ES-I3 (cell line): ENCODE data around the gene CTXND2.

Source experiments
- H3K36me3 ChIP-seq: 2 replicates; pipeline ENCODE4 v1.6.1; 2013; ENCODE audit warnings: mild to moderate bottlenecking, low read length, control low read depth, moderate library complexity; ENCODE audit not compliant: insufficient read depth
- H3K4me1 ChIP-seq: 2 replicates; pipeline ENCODE4 v1.6.1; 2013; ENCODE audit warnings: mild to moderate bottlenecking, control low read depth, low read length; ENCODE audit not compliant: insufficient read depth
- H3K9ac ChIP-seq: 2 replicates; pipeline ENCODE4 v1.6.1; 2013; ENCODE audit warnings: low read depth, mild to moderate bottlenecking, low read length, moderate library complexity
- H3K9me3 ChIP-seq: 2 replicates; pipeline ENCODE4 v1.6.1; 2013; ENCODE audit warnings: mild to moderate bottlenecking, low read length, moderate library complexity; ENCODE audit not compliant: control insufficient read depth, insufficient read depth

The CTXND2 gene

DNA sequence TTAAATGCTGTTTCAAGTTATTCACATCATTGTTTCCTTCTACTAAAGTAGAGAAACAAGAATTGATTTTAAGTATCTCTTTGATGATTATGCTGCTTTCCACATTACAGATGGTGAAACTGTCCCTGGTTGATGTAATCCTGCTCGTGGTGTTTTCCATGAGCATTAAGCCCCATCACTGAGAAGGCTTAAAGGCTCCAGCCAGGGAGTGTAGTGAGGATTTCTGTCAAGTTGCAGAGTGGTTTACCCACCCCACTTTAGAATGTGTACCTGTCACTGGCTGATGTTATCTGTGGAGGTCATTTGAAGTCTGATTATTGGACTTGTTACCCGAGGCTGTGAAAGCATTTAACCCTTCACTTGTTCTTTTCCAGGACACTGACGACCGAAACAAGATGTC, 74.8 kb downstream of the CTXND2 start:
- no peak overlapping the region for H3K9ac ChIP-seq
- no peaks in the 10 kb centered on the region for H3K4me1 ChIP-seq
- peaks cover 45% of the 10 kb centered on the region for H3K36me3 ChIP-seq
- no peaks in the 10 kb centered on the region for H3K9me3 ChIP-seq
